GM23248 (cell line): Measurements from ENCODE around the gene ANKS1B.

ENCODE experiments used
- EZH2 ChIP-seq: fragments of 200-600 bp; sonication (generic); IDR thresholded peaks from 2 replicates; pipeline ENCODE4 v1.6.1; 2018; ENCODE audit warnings: antibody characterized with exemption, mild to moderate bottlenecking; ENCODE audit not compliant: insufficient read depth, poor library complexity, severe bottlenecking
- EZH2phosphoT487 ChIP-seq: fragments of 200-600 bp; sonication (generic); IDR thresholded peaks from 2 replicates; pipeline ENCODE4 v1.6.1; 2018; ENCODE audit warnings: antibody characterized with exemption, moderate library complexity, mild to moderate bottlenecking, low read depth; ENCODE audit not compliant: insufficient read depth

GRCh38 chr12:99558109-99558508 lies 426.6 kb downstream of the ANKS1B start:
- no peak for TF ChIP-seq EZH2
- no peak for TF ChIP-seq EZH2phosphoT487
